HEK293 (cell line): ENCODE data around the gene ABCB9.
A peak's percentile ranks its signal among the peaks of the same experiment; 100 is the strongest.

Experiments used
- CTCF ChIA-PET: fragments of 350-600 bp; formaldehyde crosslinking; extraction: SDS; loops from one replicate; lab custom pipeline; 2021; ENCODE audit warnings: antibody characterized with exemption; lab: Yijun Ruan, JAX
- POLR2A ChIA-PET: fragments of 300-600 bp; formaldehyde crosslinking; extraction: SDS; loops from one replicate; lab custom pipeline; 2020; ENCODE audit warnings: antibody characterized with exemption, inconsistent platforms; lab: Yijun Ruan, JAX
- H3K27ac ChIP-seq: fragments of 200-500 bp; sonication (Bioruptor generic); 2 replicates; pipeline ENCODE4 v1.5.1; 2014; ENCODE audit warnings: low read depth, low read length, control low read depth, inconsistent platforms; ENCODE audit errors: extremely low read depth
- H3K36me3 ChIP-seq, 2 experiments: fragments of 200-500 bp in 1 of 2; sonication (Bioruptor generic) in 1 of 2; 1 replicate in 1 of 2; 2 replicates in 1 of 2; pipeline ENCODE4 v1.5.1; 2014 to 2017; ENCODE audit warnings: inconsistent platforms in 2 of 2, low read length in 2 of 2; ENCODE audit not compliant: control insufficient read depth in 2 of 2, insufficient read depth in 1 of 2
- H3K4me1 ChIP-seq: fragments of 200-500 bp; sonication (Bioruptor generic); 2 replicates; pipeline ENCODE4 v1.5.1; 2014; ENCODE audit warnings: mild to moderate bottlenecking, low read length, inconsistent platforms; ENCODE audit not compliant: control insufficient read depth, insufficient read depth
- H3K4me3 ChIP-seq: 2 replicates; pipeline ENCODE4 v1.5.1; 2011; ENCODE audit warnings: low read depth, mild to moderate bottlenecking, control low read depth, low read length, moderate library complexity
- H3K9me3 ChIP-seq: fragments of 200-500 bp; sonication (Bioruptor generic); 2 replicates; pipeline ENCODE4 v1.5.1; 2014; ENCODE audit warnings: low read depth, low read length, inconsistent platforms; ENCODE audit not compliant: control insufficient read depth, insufficient read depth
- KLF1 ChIP-seq: fragments of 450-650 bp; formaldehyde crosslinking; IDR thresholded peaks from 2 replicates; pipeline ENCODE4 v1.5.1; 2016; ENCODE audit warnings: missing biosample characterization, missing genetic modification characterization
- OVOL3 ChIP-seq: fragments of 450-650 bp; formaldehyde crosslinking; IDR thresholded peaks from 2 replicates; pipeline ENCODE4 v1.5.1; 2016; ENCODE audit warnings: missing biosample characterization, missing genetic modification characterization
- SP3 ChIP-seq: fragments of 450-650 bp; formaldehyde crosslinking; IDR thresholded peaks from 2 replicates; pipeline ENCODE4 v1.5.1; 2016; ENCODE audit warnings: missing biosample characterization, missing genetic modification characterization
- ZIC2 ChIP-seq: fragments of 450-650 bp; formaldehyde crosslinking; IDR thresholded peaks from 2 replicates; pipeline ENCODE4 v1.5.1; 2016; ENCODE audit warnings: missing biosample characterization, missing genetic modification characterization
- ZNF184 ChIP-seq: fragments of 450-650 bp; IDR thresholded peaks from 2 replicates; pipeline ENCODE4 v1.5.1; 2018; ENCODE audit warnings: missing biosample characterization, mild to moderate bottlenecking, missing genetic modification characterization
- ZNF391 ChIP-seq: fragments of 450-650 bp; formaldehyde crosslinking; IDR thresholded peaks from 2 replicates; pipeline ENCODE4 v1.5.1; 2016; ENCODE audit warnings: low read depth, missing biosample characterization, missing genetic modification characterization, borderline replicate concordance
- ZNF433 ChIP-seq: fragments of 450-650 bp; formaldehyde crosslinking; IDR thresholded peaks from 2 replicates; pipeline ENCODE4 v1.5.1; 2016; ENCODE audit warnings: missing biosample characterization, missing genetic modification characterization, low read depth
- ZNF521 ChIP-seq: fragments of 450-650 bp; formaldehyde crosslinking; IDR thresholded peaks from 2 replicates; pipeline ENCODE4 v1.5.1; 2017; ENCODE audit warnings: missing biosample characterization, mild to moderate bottlenecking, missing genetic modification characterization
- ZNF600 ChIP-seq: fragments of 450-650 bp; formaldehyde crosslinking; IDR thresholded peaks from 2 replicates; pipeline ENCODE4 v1.5.1; 2016; ENCODE audit warnings: missing biosample characterization, missing genetic modification characterization
- ZXDB ChIP-seq: fragments of 450-650 bp; formaldehyde crosslinking; IDR thresholded peaks from 2 replicates; pipeline ENCODE4 v1.5.1; 2016; ENCODE audit warnings: missing biosample characterization, missing genetic modification characterization
- TF ChIP-seq, protein P1 (sequence below): fragments of 450-650 bp; formaldehyde crosslinking; IDR thresholded peaks from 2 replicates; pipeline ENCODE4 v1.5.1; 2016; ENCODE audit warnings: missing biosample characterization, missing genetic modification characterization
- TF ChIP-seq, protein P2 (sequence below): fragments of 450-650 bp; formaldehyde crosslinking; IDR thresholded peaks from 2 replicates; pipeline ENCODE4 v1.5.1; 2017; ENCODE audit warnings: missing biosample characterization, mild to moderate bottlenecking, missing genetic modification characterization, moderate library complexity
- TF ChIP-seq, protein P3 (sequence below): fragments of 450-650 bp; formaldehyde crosslinking; IDR thresholded peaks from 2 replicates; pipeline ENCODE4 v1.5.1; 2016; ENCODE audit warnings: missing biosample characterization, missing genetic modification characterization
- TF ChIP-seq, protein P4 (sequence below): fragments of 450-650 bp; formaldehyde crosslinking; IDR thresholded peaks from 2 replicates; pipeline ENCODE4 v1.5.1; 2016; ENCODE audit warnings: missing biosample characterization, missing genetic modification characterization, low read depth
- TF ChIP-seq, protein P5 (sequence below): fragments of 450-650 bp; formaldehyde crosslinking; IDR thresholded peaks from 2 replicates; pipeline ENCODE4 v1.5.1; 2016; ENCODE audit warnings: missing biosample characterization, missing genetic modification characterization
- TF ChIP-seq, protein P6 (sequence below): fragments of 450-650 bp; formaldehyde crosslinking; IDR thresholded peaks from 2 replicates; pipeline ENCODE4 v1.5.1; 2016; ENCODE audit warnings: missing biosample characterization, missing genetic modification characterization
- TF ChIP-seq, protein P7 (sequence below): fragments of 450-650 bp; formaldehyde crosslinking; IDR thresholded peaks from 2 replicates; pipeline ENCODE4 v1.5.1; 2016; ENCODE audit warnings: missing biosample characterization, missing genetic modification characterization, low read depth

Gene ABCB9

DNA sequence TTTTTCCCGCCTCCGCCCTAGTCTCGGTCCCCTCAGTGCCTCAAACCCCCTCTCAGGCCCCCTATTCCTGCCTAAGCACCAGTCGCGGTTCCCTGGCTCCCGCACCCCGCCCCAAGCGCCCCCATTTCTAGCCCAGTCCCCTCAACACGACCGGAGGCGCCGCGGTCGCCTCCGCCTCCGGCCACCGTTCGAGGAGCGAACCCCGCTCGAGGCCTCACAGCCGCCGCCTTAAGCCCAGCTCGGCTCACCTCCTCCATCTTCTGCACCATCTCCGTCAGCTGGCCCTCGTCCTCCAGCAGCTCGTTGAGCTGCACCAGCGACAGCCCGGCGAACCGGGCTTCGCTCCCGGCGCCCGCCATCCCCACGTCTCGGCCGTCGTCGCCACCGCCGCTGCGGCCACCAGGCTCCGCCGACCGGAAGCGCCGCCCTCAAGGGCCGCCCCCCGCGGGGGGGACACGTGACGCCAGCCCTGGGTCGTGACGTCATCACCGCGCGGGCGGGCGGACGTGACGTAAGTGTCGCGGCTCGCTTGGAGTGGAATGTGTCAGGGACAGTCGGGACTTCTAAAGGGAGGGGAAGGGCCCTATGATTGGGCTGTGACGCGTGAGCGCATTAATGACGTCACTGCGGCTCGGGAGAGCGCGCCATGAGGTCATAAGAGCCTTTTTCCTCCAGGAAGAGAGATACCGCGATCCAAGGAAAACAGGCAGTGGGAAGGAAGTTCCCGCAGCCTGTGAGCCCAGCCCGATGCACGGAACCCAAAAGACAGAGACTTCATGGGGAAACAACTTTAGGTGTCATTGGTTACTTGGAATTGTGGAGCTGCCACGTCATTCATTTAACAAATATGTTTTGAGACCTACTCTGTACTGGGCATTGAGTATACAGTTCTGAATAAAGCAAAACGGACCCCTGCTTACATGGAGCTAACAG, 70.3 kb downstream of the ABCB9 start, which contains the start of gene VPS37B (continued):
- TF ChIP-seq, protein P1, sequence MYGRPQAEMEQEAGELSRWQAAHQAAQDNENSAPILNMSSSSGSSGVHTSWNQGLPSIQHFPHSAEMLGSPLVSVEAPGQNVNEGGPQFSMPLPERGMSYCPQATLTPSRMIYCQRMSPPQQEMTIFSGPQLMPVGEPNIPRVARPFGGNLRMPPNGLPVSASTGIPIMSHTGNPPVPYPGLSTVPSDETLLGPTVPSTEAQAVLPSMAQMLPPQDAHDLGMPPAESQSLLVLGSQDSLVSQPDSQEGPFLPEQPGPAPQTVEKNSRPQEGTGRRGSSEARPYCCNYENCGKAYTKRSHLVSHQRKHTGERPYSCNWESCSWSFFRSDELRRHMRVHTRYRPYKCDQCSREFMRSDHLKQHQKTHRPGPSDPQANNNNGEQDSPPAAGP (tag by site-specific recombination): peak; percentile 78; the same call in 1 of the 2 replicates
- TF ChIP-seq ZXDB: peak; percentile 84
- TF ChIP-seq ZIC2 (tag by site-specific recombination): 0 out of 2 replicates have a peak, but pooled peaks have one; percentile 53
- peak; percentile 66; the same call in 1 of the 2 replicates for TF ChIP-seq ZNF391 (tag by site-specific recombination)
- peak; percentile 10; the same call in 1 of the 2 replicates for TF ChIP-seq OVOL3 (tag by site-specific recombination)
- peak; percentile 39; the same call in 1 of the 2 replicates for TF ChIP-seq KLF1
- TF ChIP-seq, protein P2, sequence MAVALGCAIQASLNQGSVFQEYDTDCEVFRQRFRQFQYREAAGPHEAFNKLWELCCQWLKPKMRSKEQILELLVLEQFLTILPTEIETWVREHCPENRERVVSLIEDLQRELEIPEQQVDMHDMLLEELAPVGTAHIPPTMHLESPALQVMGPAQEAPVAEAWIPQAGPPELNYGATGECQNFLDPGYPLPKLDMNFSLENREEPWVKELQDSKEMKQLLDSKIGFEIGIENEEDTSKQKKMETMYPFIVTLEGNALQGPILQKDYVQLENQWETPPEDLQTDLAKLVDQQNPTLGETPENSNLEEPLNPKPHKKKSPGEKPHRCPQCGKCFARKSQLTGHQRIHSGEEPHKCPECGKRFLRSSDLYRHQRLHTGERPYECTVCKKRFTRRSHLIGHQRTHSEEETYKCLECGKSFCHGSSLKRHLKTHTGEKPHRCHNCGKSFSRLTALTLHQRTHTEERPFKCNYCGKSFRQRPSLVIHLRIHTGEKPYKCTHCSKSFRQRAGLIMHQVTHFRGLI (tag by site-specific recombination): peak; percentile 58; the same call in 1 of the 2 replicates
- TF ChIP-seq ZNF184 (tag by site-specific recombination): 0 out of 2 replicates have a peak, but pooled peaks have one; percentile 29
- TF ChIP-seq, protein P3, sequence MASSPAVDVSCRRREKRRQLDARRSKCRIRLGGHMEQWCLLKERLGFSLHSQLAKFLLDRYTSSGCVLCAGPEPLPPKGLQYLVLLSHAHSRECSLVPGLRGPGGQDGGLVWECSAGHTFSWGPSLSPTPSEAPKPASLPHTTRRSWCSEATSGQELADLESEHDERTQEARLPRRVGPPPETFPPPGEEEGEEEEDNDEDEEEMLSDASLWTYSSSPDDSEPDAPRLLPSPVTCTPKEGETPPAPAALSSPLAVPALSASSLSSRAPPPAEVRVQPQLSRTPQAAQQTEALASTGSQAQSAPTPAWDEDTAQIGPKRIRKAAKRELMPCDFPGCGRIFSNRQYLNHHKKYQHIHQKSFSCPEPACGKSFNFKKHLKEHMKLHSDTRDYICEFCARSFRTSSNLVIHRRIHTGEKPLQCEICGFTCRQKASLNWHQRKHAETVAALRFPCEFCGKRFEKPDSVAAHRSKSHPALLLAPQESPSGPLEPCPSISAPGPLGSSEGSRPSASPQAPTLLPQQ (tag by site-specific recombination): peak; percentile 76
- TF ChIP-seq, protein P4, sequence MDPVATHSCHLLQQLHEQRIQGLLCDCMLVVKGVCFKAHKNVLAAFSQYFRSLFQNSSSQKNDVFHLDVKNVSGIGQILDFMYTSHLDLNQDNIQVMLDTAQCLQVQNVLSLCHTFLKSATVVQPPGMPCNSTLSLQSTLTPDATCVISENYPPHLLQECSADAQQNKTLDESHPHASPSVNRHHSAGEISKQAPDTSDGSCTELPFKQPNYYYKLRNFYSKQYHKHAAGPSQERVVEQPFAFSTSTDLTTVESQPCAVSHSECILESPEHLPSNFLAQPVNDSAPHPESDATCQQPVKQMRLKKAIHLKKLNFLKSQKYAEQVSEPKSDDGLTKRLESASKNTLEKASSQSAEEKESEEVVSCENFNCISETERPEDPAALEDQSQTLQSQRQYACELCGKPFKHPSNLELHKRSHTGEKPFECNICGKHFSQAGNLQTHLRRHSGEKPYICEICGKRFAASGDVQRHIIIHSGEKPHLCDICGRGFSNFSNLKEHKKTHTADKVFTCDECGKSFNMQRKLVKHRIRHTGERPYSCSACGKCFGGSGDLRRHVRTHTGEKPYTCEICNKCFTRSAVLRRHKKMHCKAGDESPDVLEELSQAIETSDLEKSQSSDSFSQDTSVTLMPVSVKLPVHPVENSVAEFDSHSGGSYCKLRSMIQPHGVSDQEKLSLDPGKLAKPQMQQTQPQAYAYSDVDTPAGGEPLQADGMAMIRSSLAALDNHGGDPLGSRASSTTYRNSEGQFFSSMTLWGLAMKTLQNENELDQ (tag by site-specific recombination): no peak
- 0 out of 2 replicates have a peak, but pooled peaks have one; percentile 25 for TF ChIP-seq ZNF600 (tag by site-specific recombination)
- TF ChIP-seq SP3 (tag by site-specific recombination): peak; percentile 85
- no peak for TF ChIP-seq ZNF433
- TF ChIP-seq ZNF521 (tag by site-specific recombination): no peak

DNA sequence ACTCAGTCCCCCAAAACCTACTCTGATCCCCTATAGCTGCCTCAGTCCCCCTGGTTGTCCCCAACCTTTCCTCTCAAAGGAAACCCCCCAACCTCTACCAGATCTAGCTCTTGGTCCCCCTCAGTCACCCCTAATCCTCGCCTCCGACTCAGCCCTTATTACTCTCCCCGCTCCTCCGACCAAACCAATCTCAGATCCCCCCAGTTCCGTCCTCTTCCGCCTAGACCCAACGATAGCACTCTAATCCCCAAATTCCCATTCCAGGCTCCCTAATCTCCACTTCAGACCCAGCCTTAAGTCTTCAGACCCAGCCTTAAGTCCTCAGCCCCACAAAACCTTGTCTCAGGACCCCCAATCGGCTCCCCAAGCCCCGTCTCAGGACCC, 71.0 kb downstream of the ABCB9 start:
- CTCF ChIA-PET: interaction anchor here (1.0 to 1.1 kb wide), 2 partner anchors 9 to 25 kb away, joined by 4 to 5 read pairs; no protein-coding TSS in a partner anchor
- peak overlapping the region; percentile 67 for H3K4me3 ChIP-seq
- no peaks in the 10 kb centered on the region for H3K9me3 ChIP-seq
- H3K27ac ChIP-seq: peak overlapping the region; percentile 63; the same call in 1 of the 2 replicates
- H3K36me3 ChIP-seq: no peaks in the 10 kb centered on the region
- POLR2A ChIA-PET: no interaction called here
- peaks cover 13% of the 10 kb centered on the region for H3K4me1 ChIP-seq
- TF ChIP-seq, protein P5, sequence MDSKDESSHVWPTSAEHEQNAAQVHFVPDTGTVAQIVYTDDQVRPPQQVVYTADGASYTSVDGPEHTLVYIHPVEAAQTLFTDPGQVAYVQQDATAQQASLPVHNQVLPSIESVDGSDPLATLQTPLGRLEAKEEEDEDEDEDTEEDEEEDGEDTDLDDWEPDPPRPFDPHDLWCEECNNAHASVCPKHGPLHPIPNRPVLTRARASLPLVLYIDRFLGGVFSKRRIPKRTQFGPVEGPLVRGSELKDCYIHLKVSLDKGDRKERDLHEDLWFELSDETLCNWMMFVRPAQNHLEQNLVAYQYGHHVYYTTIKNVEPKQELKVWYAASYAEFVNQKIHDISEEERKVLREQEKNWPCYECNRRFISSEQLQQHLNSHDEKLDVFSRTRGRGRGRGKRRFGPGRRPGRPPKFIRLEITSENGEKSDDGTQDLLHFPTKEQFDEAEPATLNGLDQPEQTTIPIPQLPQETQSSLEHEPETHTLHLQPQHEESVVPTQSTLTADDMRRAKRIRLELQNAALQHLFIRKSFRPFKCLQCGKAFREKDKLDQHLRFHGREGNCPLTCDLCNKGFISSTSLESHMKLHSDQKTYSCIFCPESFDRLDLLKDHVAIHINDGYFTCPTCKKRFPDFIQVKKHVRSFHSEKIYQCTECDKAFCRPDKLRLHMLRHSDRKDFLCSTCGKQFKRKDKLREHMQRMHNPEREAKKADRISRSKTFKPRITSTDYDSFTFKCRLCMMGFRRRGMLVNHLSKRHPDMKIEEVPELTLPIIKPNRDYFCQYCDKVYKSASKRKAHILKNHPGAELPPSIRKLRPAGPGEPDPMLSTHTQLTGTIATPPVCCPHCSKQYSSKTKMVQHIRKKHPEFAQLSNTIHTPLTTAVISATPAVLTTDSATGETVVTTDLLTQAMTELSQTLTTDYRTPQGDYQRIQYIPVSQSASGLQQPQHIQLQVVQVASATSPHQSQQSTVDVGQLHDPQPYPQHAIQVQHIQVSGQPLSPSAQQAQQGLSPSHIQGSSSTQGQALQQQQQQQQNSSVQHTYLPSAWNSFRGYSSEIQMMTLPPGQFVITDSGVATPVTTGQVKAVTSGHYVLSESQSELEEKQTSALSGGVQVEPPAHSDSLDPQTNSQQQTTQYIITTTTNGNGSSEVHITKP: peak; percentile 79
- TF ChIP-seq, protein P6, sequence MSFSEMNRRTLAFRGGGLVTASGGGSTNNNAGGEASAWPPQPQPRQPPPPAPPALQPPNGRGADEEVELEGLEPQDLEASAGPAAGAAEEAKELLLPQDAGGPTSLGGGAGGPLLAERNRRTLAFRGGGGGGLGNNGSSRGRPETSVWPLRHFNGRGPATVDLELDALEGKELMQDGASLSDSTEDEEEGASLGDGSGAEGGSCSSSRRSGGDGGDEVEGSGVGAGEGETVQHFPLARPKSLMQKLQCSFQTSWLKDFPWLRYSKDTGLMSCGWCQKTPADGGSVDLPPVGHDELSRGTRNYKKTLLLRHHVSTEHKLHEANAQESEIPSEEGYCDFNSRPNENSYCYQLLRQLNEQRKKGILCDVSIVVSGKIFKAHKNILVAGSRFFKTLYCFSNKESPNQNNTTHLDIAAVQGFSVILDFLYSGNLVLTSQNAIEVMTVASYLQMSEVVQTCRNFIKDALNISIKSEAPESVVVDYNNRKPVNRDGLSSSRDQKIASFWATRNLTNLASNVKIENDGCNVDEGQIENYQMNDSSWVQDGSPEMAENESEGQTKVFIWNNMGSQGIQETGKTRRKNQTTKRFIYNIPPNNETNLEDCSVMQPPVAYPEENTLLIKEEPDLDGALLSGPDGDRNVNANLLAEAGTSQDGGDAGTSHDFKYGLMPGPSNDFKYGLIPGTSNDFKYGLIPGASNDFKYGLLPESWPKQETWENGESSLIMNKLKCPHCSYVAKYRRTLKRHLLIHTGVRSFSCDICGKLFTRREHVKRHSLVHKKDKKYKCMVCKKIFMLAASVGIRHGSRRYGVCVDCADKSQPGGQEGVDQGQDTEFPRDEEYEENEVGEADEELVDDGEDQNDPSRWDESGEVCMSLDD (tag by site-specific recombination): peak; percentile 67
- TF ChIP-seq, protein P7, sequence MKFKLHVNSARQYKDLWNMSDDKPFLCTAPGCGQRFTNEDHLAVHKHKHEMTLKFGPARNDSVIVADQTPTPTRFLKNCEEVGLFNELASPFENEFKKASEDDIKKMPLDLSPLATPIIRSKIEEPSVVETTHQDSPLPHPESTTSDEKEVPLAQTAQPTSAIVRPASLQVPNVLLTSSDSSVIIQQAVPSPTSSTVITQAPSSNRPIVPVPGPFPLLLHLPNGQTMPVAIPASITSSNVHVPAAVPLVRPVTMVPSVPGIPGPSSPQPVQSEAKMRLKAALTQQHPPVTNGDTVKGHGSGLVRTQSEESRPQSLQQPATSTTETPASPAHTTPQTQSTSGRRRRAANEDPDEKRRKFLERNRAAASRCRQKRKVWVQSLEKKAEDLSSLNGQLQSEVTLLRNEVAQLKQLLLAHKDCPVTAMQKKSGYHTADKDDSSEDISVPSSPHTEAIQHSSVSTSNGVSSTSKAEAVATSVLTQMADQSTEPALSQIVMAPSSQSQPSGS (tag by site-specific recombination): no peak
